ENCODE measurements around the gene MTCH2. TPM values are rescaled to one million over a fixed set of nuclear protein-coding genes. Genes with fewer than 3 reads are reported as not detected.

The MTCH2 gene
- total RNA-seq, 1 experiment from 2014 or later, result 88.1 TPM

GRCh38 chr11:47669856-47670255 is 27.5 kb upstream of the MTCH2 start:
- TF ChIP-seq EZH2phosphoT487 (IDR thresholded peaks at IDR 0.05; ENCODE audit: borderline replicate concordance, low read length), result no peak
- TF ChIP-seq EZH2 (IDR thresholded peaks at IDR 0.05; ENCODE audit: low read length, unreplicated experiment), result no peak
- no peak for TF ChIP-seq CTCF (conservative IDR thresholded peaks at IDR 0.05; ENCODE audit: low read depth, low read length)
- no peaks in the 10 kb centered on the region for H3K27me3 ChIP-seq (ENCODE audit: low read length)
- no peaks in the 10 kb centered on the region for H3K9me2 ChIP-seq (replicated peaks; ENCODE audit: low read length)
- intact Hi-C loops (cut with micrococcal nuclease), result no loop called here
- no peak for DNase-seq
- H4K20me1 ChIP-seq (ENCODE audit: low read length), result no peaks in the 10 kb centered on the region
- no peak for ATAC-seq
- no peaks in the 10 kb centered on the region for H3K79me2 ChIP-seq (ENCODE audit: low read length)
- no peaks in the 10 kb centered on the region for H3F3A ChIP-seq (ENCODE audit: low read length, unreplicated experiment)
- H3K9me3 ChIP-seq (ENCODE audit: low read length), result no peaks in the 10 kb centered on the region
- CTCF ChIA-PET, result no interaction called here
- POLR2A ChIA-PET (ENCODE audit: unreplicated experiment), result no interaction called here
- H2AFZ ChIP-seq (ENCODE audit: low read length), result no peak overlapping the region
- no peaks in the 10 kb centered on the region for H3K36me3 ChIP-seq (ENCODE audit: low read depth, low read length)
- H3K4me3 ChIP-seq (ENCODE audit: low read length), result no peak overlapping the region
- BruUV-seq (replicated peaks), result no TSS peak
- no peak overlapping the region for H3K9ac ChIP-seq (ENCODE audit: low read length)
- no peaks in the 10 kb centered on the region; the same call in 1 of the 2 replicates for H3K4me1 ChIP-seq (ENCODE audit: insufficient read depth, low read length)
- no peak overlapping the region for H3K27ac ChIP-seq (ENCODE audit: low read length)
- no peak overlapping the region for H3K4me2 ChIP-seq (ENCODE audit: low read length)

- no peak for TF ChIP-seq EZH2 (IDR thresholded peaks at IDR 0.05; ENCODE audit: low read length, unreplicated experiment)
- TF ChIP-seq EZH2phosphoT487 (IDR thresholded peaks at IDR 0.05; ENCODE audit: borderline replicate concordance, low read length), result no peak
- no peak for TF ChIP-seq CTCF (conservative IDR thresholded peaks at IDR 0.05; ENCODE audit: low read depth, low read length)
- no peak overlapping the region for H3K9ac ChIP-seq (ENCODE audit: low read length)
- intact Hi-C loops (cut with micrococcal nuclease), result no loop called here
- H3K4me3 ChIP-seq (ENCODE audit: low read length), result no peak overlapping the region
- ChIA-PET POLR2A (ENCODE audit: unreplicated experiment) (no interaction called here), CTCF (no interaction called here)
- no peaks in the 10 kb centered on the region for H3K36me3 ChIP-seq (ENCODE audit: low read depth, low read length)
- no peak for ATAC-seq
- no peak for DNase-seq
- H3K79me2 ChIP-seq (ENCODE audit: low read length), result no peaks in the 10 kb centered on the region
- H3K9me3 ChIP-seq (ENCODE audit: low read length), result no peaks in the 10 kb centered on the region
- H3K4me1 ChIP-seq (ENCODE audit: insufficient read depth, low read length), result no peaks in the 10 kb centered on the region; the same call in 1 of the 2 replicates
- H3K27me3 ChIP-seq (ENCODE audit: low read length), result no peaks in the 10 kb centered on the region
- H2AFZ ChIP-seq (ENCODE audit: low read length), result no peak overlapping the region
- no peaks in the 10 kb centered on the region for H4K20me1 ChIP-seq (ENCODE audit: low read length)
- H3K27ac ChIP-seq (ENCODE audit: low read length), result no peak overlapping the region
- BruUV-seq (replicated peaks), result no TSS peak
- H3K4me2 ChIP-seq (ENCODE audit: low read length), result no peak overlapping the region
- H3K9me2 ChIP-seq (replicated peaks; ENCODE audit: low read length), result no peaks in the 10 kb centered on the region
- no peaks in the 10 kb centered on the region for H3F3A ChIP-seq (ENCODE audit: low read length, unreplicated experiment)
Observed at GRCh38 chr11:47668665-47669064, 26.3 kb upstream of the MTCH2 start.

GRCh38 chr11:47667555-47667954 is 25.2 kb upstream of the MTCH2 start:
- peaks cover 6% of the 10 kb centered on the region for H3K4me1 ChIP-seq (ENCODE audit: insufficient read depth, low read length)
- POLR2A ChIA-PET (ENCODE audit: unreplicated experiment), result no interaction called here
- no peaks in the 10 kb centered on the region for H3K27me3 ChIP-seq (ENCODE audit: low read length)
- H2AFZ ChIP-seq (ENCODE audit: low read length), result no peak overlapping the region
- CTCF ChIA-PET, result no interaction called here
- no TSS peak for BruUV-seq (replicated peaks)
- no peaks in the 10 kb centered on the region for H3K36me3 ChIP-seq (ENCODE audit: low read depth, low read length)
- DNase-seq (no peak), ATAC-seq (no peak)
- H3K9ac ChIP-seq (ENCODE audit: low read length), result no peak overlapping the region
- H3K9me2 ChIP-seq (replicated peaks; ENCODE audit: low read length), result no peaks in the 10 kb centered on the region
- intact Hi-C loops (cut with micrococcal nuclease), result no loop called here
- H3K4me3 ChIP-seq (ENCODE audit: low read length), result no peak overlapping the region
- no peaks in the 10 kb centered on the region for H3K9me3 ChIP-seq (ENCODE audit: low read length)
- H4K20me1 ChIP-seq (ENCODE audit: low read length), result no peaks in the 10 kb centered on the region
- H3K4me2 ChIP-seq (ENCODE audit: low read length), result no peak overlapping the region
- TF ChIP-seq EZH2 (IDR thresholded peaks at IDR 0.05; ENCODE audit: low read length, unreplicated experiment), result no peak
- no peak for TF ChIP-seq EZH2phosphoT487 (IDR thresholded peaks at IDR 0.05; ENCODE audit: borderline replicate concordance, low read length)
- no peak for TF ChIP-seq CTCF (conservative IDR thresholded peaks at IDR 0.05; ENCODE audit: low read depth, low read length)
- H3K79me2 ChIP-seq (ENCODE audit: low read length), result no peaks in the 10 kb centered on the region
- no peaks in the 10 kb centered on the region for H3F3A ChIP-seq (ENCODE audit: low read length, unreplicated experiment)
- H3K27ac ChIP-seq (ENCODE audit: low read length), result no peak overlapping the region

All from PC-3 (cell line).